Measurements from ENCODE around the gene TNFSF18.

Gene TNFSF18

DNA sequence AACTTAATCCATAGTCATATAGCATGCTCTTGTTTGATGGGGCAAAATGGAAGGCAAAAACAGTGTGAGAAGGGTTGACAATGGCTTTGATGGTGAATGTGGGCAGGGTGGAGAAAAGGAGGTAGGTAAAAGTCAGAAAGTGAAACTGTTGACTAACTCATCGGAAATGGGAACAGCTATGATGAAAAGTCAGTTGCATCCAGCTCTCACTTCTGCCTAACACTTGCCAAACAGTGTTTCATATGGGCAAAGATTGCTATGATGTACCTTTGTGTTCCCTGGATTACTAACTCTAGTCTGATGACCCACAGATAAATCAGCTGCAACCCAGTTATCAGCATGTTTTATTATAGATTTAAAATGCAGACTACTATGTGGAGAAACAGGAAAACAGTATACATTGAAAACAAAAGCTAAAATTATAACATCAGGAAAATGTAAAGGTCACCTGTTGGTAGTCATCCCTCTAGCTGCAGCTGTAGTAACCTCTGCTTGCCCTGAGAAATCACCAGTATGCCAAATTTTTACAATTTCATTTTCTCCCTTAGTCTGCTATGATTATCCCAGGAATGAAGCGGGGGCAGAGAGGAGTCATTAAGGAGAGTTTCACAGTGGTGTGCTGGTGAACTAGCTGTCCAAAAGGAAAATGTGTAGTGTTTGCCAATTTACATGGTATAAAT lies 11.7 kb downstream of the TNFSF18 start:
- no peak for DNase-seq

DNA sequence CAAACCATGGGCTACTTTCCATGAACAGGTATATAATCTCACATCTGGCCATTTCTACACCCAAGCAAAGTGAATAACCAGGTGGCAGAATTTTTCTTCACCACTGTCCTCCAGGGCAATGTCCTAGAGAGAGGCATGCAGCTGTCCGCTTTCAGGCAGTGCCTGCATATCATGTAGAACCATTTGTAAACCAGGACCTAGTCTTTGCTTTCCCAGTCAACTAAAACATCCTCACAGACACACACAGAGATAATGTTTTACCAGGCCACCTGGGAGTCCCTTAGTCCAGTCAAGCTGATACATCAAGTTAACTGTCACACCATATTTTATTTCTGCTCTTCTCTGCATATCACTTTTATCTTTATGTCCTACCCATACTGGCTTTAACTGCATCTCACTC lies 26.2 kb downstream of the TNFSF18 start:
- DNase-seq = no peak

DNA sequence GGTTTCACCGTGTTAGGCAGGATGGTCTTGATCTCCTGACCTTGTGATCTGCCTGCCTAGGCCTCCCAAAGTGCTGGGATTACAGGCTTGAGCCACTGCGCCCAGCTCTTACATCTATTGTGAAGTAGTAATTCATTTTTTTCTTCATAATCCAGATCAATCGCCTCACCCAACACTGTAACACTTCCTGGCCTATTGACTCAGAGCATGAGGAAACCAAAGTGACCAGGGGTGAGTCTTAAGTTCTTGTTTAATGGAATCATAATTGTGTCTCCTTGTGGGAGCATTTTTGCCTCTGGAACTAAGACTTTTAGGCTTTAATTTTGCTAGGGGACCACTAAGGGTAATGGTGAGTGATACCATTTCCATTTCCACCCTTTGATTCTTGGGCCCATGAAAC lies 27.4 kb downstream of the TNFSF18 start:
- no peak for DNase-seq

DNA sequence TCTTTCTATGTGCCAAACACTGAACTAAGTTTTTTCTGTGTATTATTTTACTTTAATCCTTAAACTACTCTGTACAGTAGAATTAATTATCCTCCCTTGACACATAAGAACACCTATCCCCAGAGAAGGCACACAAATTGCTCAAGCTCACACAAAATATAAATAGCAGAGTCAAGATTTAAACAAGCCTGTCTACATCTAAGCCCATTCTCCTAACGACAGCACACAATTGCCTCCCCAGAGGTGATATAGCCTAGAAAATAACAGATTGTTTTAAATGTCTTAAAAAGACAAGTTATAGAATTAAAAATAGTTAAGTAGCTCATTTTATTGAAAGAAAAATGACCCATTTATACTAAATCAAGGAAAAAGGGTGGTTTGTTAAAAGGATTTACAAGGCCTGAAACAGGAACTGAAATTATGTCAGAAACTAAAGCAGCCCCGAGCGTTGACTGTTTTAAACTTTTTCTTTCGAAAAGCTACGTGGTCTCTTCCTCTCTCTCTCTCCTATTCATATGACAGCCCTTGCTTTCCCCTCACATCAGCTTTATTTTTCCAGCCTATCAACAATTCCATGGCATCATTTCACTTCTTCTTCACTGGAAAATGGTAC lies 30.5 kb downstream of the TNFSF18 start:
- DNase-seq = no peak

DNA sequence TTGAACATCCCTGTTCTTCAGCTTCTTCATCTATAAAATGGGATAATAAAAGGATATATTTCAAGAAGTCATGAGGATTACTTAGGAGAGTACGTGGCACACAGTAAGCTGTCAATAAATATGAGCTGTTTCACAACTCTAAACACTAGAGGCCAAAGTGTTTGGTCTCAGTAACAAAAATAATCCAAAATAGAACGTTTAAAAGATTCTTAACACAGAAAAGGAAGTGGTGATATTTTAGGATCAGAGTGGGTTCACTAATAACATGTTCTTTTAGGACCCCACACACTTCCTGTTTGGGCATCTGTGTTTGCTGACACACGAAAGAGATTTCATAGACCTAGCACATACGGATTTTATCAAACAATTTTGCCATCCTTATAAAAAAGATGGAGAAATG lies 32.9 kb downstream of the TNFSF18 start:
- no peak for DNase-seq

DNA sequence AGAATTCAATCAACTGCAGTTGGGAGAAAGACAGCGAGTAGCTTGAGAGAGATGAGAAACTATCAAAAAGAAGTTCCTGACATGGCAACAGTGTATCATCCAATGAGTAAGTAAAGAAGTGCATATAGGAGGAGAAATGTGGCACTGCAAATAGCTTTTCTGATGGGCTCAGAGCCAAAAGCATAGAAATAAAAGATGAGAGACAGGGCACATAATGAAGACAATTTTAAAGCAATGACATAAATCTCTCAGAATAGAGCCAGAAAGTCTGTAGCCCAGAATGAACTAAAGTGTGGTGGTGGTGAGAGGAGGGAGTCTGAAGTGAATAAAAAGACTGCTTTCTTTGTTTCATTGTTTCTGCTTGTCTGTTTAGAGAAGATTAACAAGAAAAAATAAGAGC lies 34.3 kb downstream of the TNFSF18 start:
- no peak for DNase-seq

DNA sequence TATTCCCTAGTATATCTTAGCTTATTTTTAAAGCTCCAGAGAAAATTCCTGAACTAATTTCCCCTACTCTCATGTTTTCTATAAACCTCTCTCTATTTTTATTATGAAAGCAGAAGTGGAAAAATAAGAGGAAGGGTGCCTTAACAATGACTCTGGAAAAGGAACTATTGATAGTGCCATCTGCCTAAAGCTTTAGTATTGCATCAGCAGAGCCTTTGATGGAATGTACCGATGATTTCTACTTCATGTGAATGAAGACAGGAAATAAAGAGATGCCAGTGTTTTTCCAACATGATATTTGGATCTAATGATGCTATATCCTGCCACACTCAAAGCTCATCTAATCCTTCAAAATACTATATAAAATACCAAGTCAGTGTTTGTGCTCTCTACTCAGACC lies 35.1 kb downstream of the TNFSF18 start:
- no peak for DNase-seq

DNA sequence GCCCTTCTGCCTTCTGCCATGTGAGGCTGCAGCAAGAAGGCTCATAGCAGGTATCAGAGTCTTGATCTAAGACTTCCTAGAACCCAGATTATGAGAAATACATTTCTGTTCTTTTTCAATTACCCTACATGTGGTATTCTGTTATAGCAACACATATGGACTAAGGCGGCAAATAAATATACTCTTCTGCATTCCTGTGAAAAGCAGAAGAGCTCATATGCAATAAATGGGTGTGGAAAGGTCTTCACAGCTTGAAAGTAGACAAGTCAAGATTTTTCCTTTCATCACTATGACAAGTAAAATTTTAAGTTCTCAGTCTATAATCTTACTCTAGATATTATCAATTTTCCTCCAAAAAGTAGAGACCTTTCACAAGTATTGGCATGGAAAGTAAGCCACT lies 36.6 kb downstream of the TNFSF18 start:
- DNase-seq = no peak

DNA sequence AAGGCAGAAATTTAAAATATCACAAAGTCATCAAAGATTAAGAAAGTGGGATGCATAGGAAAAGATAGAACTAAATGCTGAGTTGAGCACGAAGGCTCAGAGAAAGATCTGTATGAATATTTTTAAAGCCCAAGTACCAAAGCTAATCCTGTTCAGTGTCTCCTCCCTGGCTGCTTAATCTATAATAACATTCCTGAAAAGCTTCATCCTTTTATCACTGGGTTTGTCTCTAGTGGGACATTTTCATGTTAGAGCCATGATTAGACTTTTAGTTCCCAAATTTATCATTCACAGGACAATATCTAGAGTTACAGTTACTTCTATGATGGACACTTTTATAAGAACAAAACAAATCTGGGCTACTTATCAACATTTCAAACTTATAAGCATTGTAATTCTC lies 38.6 kb downstream of the TNFSF18 start:
- no peak for DNase-seq

DNA sequence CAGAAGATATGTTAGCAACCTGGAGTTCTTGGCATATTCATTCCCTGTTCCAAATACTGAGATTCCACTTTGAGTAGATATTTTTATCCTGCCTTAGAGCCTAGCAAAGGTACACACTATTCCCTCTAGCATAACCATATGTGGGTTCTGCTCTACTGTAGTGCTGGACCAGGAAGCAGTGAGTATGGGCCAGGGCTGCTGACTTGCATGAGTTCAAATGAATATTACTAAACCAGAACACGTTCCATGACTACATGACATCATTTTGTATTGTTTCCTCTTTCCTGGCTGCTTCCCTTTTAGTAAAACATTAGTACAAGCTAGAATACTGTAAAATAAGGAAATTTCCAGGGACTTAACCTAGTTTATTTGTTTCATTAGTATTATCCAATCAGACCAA lies 41.1 kb downstream of the TNFSF18 start:
- DNase-seq = no peak

DNA sequence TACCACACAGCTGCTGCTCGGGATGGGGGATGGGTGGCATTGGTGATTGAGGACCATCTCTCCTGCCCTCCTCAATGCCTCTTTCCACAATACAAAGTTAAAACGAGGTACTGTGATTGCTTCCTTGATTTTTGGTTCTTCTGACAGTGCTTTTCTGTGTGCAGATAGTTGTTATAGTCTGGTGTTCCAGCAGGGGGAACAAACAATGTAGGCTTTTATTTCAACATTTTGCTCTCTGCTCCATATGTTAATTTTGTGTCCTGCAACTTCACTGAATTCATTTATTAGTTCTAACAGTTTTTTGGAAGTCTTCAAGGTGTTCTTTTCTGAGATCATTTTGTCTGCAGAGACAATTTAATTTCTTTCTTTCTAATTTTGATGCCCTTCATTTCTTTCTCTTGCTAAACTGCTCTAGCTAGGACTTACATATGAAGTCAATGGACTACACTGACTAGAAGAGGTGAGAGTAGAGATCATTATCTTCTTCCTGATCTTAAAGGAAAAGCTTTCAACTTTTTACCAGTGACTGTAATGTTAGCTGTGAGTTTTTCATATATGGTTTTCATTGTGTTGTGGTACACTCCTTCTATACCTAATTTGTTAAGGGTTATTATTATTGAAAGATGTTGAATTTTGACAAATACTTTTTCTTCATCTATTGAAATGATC lies 45.4 kb downstream of the TNFSF18 start:
- DNase-seq = no peak

DNA sequence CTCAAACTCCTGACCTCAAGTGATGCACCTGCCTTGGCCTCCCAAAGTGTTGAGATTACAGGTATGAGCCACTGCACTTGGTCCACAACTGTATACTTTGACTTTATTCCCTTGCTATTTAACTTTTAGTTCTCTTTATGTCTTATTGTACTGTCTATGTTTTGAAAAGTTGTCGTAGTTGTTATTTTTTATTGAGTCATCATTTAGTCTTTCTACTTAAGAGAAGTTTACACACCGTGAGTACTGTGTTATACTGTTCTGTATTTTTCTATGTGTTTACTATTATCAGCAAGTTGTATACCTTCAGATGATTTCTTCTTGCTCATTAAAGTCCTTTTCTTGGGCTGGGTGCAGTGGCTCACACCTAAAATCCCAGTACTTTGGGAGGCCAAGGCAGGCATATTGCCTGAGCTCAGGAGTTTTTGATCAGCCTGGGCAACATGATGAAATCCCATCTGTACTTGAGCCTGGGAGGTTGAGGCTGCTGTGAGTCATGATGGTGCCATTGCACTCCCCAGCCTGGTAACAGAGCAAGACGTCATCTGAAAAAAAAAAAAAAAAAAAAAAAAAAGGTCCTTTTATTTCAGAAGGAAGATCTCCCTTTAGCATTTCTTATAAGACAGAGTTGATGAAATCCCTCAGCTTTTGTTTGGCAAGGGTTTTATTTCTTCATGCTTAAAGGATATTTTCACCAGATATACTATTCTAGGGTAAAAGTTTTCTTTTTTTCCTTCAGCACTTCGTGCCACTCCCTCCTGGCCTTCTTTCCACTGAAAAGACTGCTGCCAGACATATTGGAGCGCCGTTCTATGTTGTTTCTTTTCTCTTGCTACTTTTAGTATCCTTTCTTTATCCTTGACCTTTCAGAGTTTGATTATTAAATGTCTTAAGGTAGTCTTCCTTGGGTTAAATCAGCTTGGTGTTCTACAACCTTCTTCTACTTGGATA lies 47.6 kb downstream of the TNFSF18 start:
- DNase-seq = no peak

DNA sequence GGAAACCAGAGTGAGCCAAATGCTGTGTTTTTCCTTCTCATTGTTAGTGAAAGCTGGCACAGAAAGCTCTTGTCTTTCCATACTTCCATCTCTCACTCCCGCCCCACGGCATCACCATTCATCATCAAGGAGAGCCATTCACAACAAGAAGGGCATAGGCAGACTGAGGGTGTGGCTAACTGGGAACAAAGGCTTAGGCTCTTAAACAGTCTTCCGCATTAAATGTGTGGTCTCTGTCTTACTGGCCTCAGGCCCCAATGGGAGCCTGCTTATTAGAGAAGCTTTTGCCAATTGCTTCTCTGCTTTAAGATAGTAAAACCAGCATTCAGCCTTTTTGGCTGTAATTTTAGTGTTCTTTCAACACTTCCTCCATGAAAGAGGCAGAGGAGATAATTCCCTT lies 51.4 kb downstream of the TNFSF18 start:
- no peak for DNase-seq

DNA sequence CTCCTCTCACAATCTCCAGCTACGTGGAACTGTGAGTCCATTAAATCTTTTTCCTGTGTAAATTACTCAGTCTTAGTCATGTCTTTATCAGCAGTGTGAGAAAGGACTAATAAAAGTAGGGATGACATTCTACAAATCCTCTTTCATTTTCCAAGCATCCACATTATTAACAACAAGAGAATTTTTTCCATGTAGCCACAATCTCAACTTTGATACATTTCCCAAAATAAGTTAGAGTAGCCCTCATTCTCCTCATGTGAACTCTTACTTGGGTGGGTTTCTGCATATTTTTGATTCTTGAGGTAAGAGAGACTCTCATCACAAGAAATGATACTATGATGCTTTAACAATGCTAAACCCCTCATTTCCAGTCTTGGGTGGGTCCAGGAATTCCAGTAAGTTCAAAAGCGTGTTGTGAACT lies 52.8 kb downstream of the TNFSF18 start:
- DNase-seq = no peak

DNA sequence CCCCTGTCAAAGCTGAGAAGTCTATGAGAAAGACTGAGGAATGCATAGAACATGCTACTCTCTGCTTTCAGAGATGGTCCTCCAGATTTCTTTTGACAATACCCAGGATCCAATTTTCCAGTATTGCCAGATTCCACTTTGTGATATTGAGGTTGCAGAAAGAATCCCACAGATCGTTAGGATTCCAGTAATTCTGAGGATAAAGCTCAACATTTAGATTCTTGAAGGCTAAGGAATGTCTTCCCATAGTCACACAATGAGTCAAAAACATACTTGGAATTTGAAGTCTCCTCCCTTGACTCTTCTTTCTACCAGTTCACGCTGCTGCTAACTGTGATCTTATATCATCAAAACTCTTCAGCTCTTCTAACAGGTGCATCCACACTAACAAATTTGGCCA lies 57.1 kb downstream of the TNFSF18 start:
- DNase-seq = no peak

DNA sequence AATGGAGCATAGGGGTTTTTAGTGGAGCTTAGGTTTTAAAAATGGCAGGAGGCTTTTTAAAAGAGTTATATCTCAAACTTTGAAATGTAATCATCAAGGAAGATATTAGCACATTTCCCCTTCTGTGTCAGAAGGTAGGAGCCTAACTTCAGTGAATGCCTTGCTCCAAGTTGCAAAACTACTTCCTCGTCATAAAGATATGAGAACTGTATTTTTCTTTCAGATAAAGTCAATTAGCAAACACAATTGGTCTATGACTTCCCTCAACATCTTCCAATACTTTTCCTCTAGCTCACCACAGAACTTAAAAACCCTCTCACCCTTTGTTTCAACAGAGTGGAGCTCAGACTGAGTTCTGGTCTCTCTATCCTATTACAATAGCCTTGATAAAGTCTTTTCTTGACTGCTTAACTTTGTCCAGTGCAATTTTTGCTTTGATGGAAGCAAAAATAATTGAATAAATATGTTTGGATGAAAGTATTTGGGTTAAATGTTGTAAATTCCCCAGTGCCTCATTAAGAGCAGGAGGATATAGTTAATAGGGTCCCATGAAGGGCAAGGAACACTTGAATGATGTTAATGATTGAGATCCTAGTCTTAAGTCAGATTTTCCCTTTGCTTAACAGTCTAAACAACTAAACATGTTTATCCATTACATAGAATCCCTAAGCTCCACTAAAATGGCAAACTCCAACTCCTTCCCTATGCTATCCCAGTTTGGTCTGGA lies 58.9 kb downstream of the TNFSF18 start:
- no peak for DNase-seq

DNA sequence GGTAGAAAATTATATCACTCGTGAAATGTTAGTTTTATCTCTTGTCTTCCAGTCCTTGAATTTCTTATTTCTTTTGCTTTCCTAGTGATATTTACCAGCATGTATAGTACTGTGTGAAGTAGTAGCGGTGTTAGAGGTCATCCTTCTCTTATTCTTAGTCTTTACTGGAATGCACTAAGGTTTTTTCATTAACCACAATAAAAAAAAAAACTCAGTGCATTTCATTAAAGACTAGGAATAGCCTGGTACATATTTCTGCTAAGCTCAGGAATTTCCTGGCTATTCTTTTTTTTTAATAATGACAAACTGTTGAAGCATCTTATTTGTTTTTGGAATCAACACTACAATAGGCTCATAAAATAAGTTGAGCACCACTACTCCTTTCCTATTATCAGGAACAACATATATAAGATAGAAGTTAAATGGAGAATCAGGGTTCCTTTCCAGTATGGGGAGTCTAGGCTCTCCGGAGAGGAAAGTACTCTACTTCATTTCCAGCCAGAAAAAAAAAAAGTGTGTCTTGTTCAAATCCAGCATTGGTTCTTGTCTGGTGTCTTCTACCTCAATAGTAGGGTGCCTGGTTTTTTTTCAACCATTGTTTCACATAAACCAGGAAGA lies 60.0 kb downstream of the TNFSF18 start:
- no peak for DNase-seq
